Measurements from ENCODE around the gene PNPLA6.

PNPLA6 gene

GRCh38 chr19:7544626-7545025 is 9.1 kb downstream of the PNPLA6 start:
- Histone ChIP-seq H3K4me1 (ENCODE audit: control insufficient read depth in 2 of 2, insufficient read depth in 1 of 2, low read depth in 1 of 2, low read length in 2 of 2) (no peaks in the 10 kb centered on the region), H2BK5ac (ENCODE audit: low read length) (no peak overlapping the region), H3K18ac (ENCODE audit: low read length) (no peak overlapping the region), H3K9me3 (replicated peaks in 1 of 2; ENCODE audit: control insufficient read depth in 2 of 2, insufficient read depth in 1 of 2, low read depth in 1 of 2, low read length in 2 of 2) (no peaks in the 10 kb centered on the region), H3K9ac (ENCODE audit: low read depth, low read length, poor library complexity) (no peak overlapping the region), H2AK5ac (ENCODE audit: low read depth, low read length) (no peak overlapping the region), H2BK12ac (ENCODE audit: low read length) (no peak overlapping the region), H4K91ac (ENCODE audit: low read depth, low read length, poor library complexity) (no peak overlapping the region), H2BK120ac (ENCODE audit: low read depth, low read length) (no peak overlapping the region), H4K8ac (ENCODE audit: low read depth, low read length) (no peak overlapping the region), H3K27me3 (ENCODE audit: control insufficient read depth in 3 of 3, insufficient read depth in 3 of 3, low read depth in 1 of 3, low read length in 3 of 3) (no peaks in the 10 kb centered on the region), H3K4me2 (ENCODE audit: insufficient read depth, low read length, poor library complexity, severe bottlenecking) (no peak overlapping the region), H3K4ac (ENCODE audit: low read length) (no peak overlapping the region), H3K14ac (ENCODE audit: low read length) (no peak overlapping the region), H3K23ac (ENCODE audit: low read depth, low read length, poor library complexity) (no peak overlapping the region), H3K27ac (replicated peaks; ENCODE audit: low read length) (no peak overlapping the region), H3K4me3 (ENCODE audit: low read length in 2 of 2) (no peak overlapping the region), H2AFZ (ENCODE audit: low read length) (no peak overlapping the region), H2BK15ac (ENCODE audit: low read length) (no peak overlapping the region), H3K79me1 (ENCODE audit: low read depth, low read length) (peaks cover 2% of the 10 kb centered on the region), H3K36me3 (replicated peaks in 1 of 2; ENCODE audit: control insufficient read depth in 2 of 2, insufficient read depth in 2 of 2, low read length in 2 of 2) (peaks cover 20 to 26% of the 10 kb centered on the region in 2 donors)
- no peak for DNase-seq (ENCODE audit: low spot score)
- no CpG with 5 or more reads among the region's 3 CpGs for WGBS, 2 donors (ENCODE audit: extremely low coverage in 2 of 2, insufficient read length in 2 of 2, insufficient replicate concordance in 1 of 2)

- Histone ChIP-seq H2BK5ac (ENCODE audit: low read length) (no peak overlapping the region), H3K14ac (ENCODE audit: low read length) (no peak overlapping the region), H3K27me3 (ENCODE audit: control insufficient read depth in 3 of 3, insufficient read depth in 3 of 3, low read depth in 1 of 3, low read length in 3 of 3) (no peaks in the 10 kb centered on the region), H3K36me3 (replicated peaks in 1 of 2; ENCODE audit: control insufficient read depth in 2 of 2, insufficient read depth in 2 of 2, low read length in 2 of 2) (peaks cover 21 to 22% of the 10 kb centered on the region in 2 donors), H3K4me3 (ENCODE audit: low read length in 2 of 2) (no peak overlapping the region), H3K9ac (ENCODE audit: low read depth, low read length, poor library complexity) (peak overlapping the region; percentile 60), H3K4ac (ENCODE audit: low read length) (no peak overlapping the region), H3K4me1 (ENCODE audit: control insufficient read depth in 2 of 2, insufficient read depth in 1 of 2, low read depth in 1 of 2, low read length in 2 of 2) (peaks cover 0 to under 1% of the 10 kb centered on the region in 2 donors), H3K9me3 (replicated peaks in 1 of 2; ENCODE audit: control insufficient read depth in 2 of 2, insufficient read depth in 1 of 2, low read depth in 1 of 2, low read length in 2 of 2) (peaks cover 0 to 1% of the 10 kb centered on the region in 2 donors), H4K91ac (ENCODE audit: low read depth, low read length, poor library complexity) (no peak overlapping the region), H2BK12ac (ENCODE audit: low read length) (no peak overlapping the region), H3K23ac (ENCODE audit: low read depth, low read length, poor library complexity) (no peak overlapping the region), H2AK5ac (ENCODE audit: low read depth, low read length) (no peak overlapping the region), H3K27ac (replicated peaks; ENCODE audit: low read length) (no peak overlapping the region), H3K18ac (ENCODE audit: low read length) (no peak overlapping the region), H2AFZ (ENCODE audit: low read length) (no peak overlapping the region), H2BK120ac (ENCODE audit: low read depth, low read length) (no peak overlapping the region), H2BK15ac (ENCODE audit: low read length) (no peak overlapping the region), H3K79me1 (ENCODE audit: low read depth, low read length) (peaks cover 2% of the 10 kb centered on the region), H3K4me2 (ENCODE audit: insufficient read depth, low read length, poor library complexity, severe bottlenecking) (no peak overlapping the region), H4K8ac (ENCODE audit: low read depth, low read length) (no peak overlapping the region)
- WGBS, 2 donors (ENCODE audit: extremely low coverage in 2 of 2, insufficient read length in 2 of 2, insufficient replicate concordance in 1 of 2): no CpG with 5 or more reads among the region's 8 CpGs
- DNase-seq (ENCODE audit: low spot score): no peak
Observed at GRCh38 chr19:7545300-7545699, 9.8 kb downstream of the PNPLA6 start.

GRCh38 chr19:7545904-7546303 is 10.4 kb downstream of the PNPLA6 start:
- no peak overlapping the region for H3K27ac ChIP-seq (replicated peaks; ENCODE audit: low read length)
- no peak overlapping the region for H2BK15ac ChIP-seq (ENCODE audit: low read length)
- no peak overlapping the region for H3K4me3 ChIP-seq (ENCODE audit: low read length in 2 of 2)
- H3K23ac ChIP-seq (ENCODE audit: low read depth, low read length, poor library complexity): no peak overlapping the region
- no peak overlapping the region for H4K8ac ChIP-seq (ENCODE audit: low read depth, low read length)
- no peak overlapping the region for H3K4me2 ChIP-seq (ENCODE audit: insufficient read depth, low read length, poor library complexity, severe bottlenecking)
- peaks cover 2% of the 10 kb centered on the region for H3K79me1 ChIP-seq (ENCODE audit: low read depth, low read length)
- H2BK120ac ChIP-seq (ENCODE audit: low read depth, low read length): no peak overlapping the region
- DNase-seq (ENCODE audit: low spot score): no peak
- H2AFZ ChIP-seq (ENCODE audit: low read length): no peak overlapping the region
- H3K4ac ChIP-seq (ENCODE audit: low read length): no peak overlapping the region
- peaks cover 0 to 5% of the 10 kb centered on the region in 2 donors for H3K4me1 ChIP-seq (ENCODE audit: control insufficient read depth in 2 of 2, insufficient read depth in 1 of 2, low read depth in 1 of 2, low read length in 2 of 2)
- no peak overlapping the region for H3K14ac ChIP-seq (ENCODE audit: low read length)
- no peak overlapping the region for H3K18ac ChIP-seq (ENCODE audit: low read length)
- no peak overlapping the region for H4K91ac ChIP-seq (ENCODE audit: low read depth, low read length, poor library complexity)
- no peak overlapping the region for H2AK5ac ChIP-seq (ENCODE audit: low read depth, low read length)
- H2BK5ac ChIP-seq (ENCODE audit: low read length): no peak overlapping the region
- H3K36me3 ChIP-seq (replicated peaks in 1 of 2; ENCODE audit: control insufficient read depth in 2 of 2, insufficient read depth in 2 of 2, low read length in 2 of 2): peaks cover 21% of the 10 kb centered on the region in 2 donors
- no peaks in the 10 kb centered on the region for H3K27me3 ChIP-seq (ENCODE audit: control insufficient read depth in 3 of 3, insufficient read depth in 3 of 3, low read depth in 1 of 3, low read length in 3 of 3)
- no peak overlapping the region for H3K9ac ChIP-seq (ENCODE audit: low read depth, low read length, poor library complexity)
- no peak overlapping the region for H2BK12ac ChIP-seq (ENCODE audit: low read length)
- no CpG with 5 or more reads among the region's 1 CpG for WGBS, 2 donors (ENCODE audit: extremely low coverage in 2 of 2, insufficient read length in 2 of 2, insufficient replicate concordance in 1 of 2)
- peaks cover 0 to 1% of the 10 kb centered on the region in 2 donors for H3K9me3 ChIP-seq (replicated peaks in 1 of 2; ENCODE audit: control insufficient read depth in 2 of 2, insufficient read depth in 1 of 2, low read depth in 1 of 2, low read length in 2 of 2)

GRCh38 chr19:7547159-7547558 is 11.6 kb downstream of the PNPLA6 start:
- Histone ChIP-seq H3K79me1 (ENCODE audit: low read depth, low read length) (peaks cover 2% of the 10 kb centered on the region), H4K91ac (ENCODE audit: low read depth, low read length, poor library complexity) (no peak overlapping the region)
- no CpG with 5 or more reads among the region's 3 CpGs for WGBS, 2 donors (ENCODE audit: extremely low coverage in 2 of 2, insufficient read length in 2 of 2, insufficient replicate concordance in 1 of 2)

More at GRCh38 chr19:7547159-7547558, 11.6 kb downstream of the PNPLA6 start:
- peaks cover 14 to 15% of the 10 kb centered on the region in 2 donors for H3K36me3 ChIP-seq (replicated peaks in 1 of 2; ENCODE audit: control insufficient read depth in 2 of 2, insufficient read depth in 2 of 2, low read length in 2 of 2)
- no peak overlapping the region for H3K18ac ChIP-seq (ENCODE audit: low read length)
- H3K4me1 ChIP-seq (ENCODE audit: control insufficient read depth in 2 of 2, insufficient read depth in 1 of 2, low read depth in 1 of 2, low read length in 2 of 2): peaks cover 0 to 5% of the 10 kb centered on the region in 2 donors
- no peak overlapping the region for H2BK120ac ChIP-seq (ENCODE audit: low read depth, low read length)
- no peak overlapping the region for H3K27ac ChIP-seq (replicated peaks; ENCODE audit: low read length)
- no peak for DNase-seq (ENCODE audit: low spot score)
- no peak overlapping the region for H2BK15ac ChIP-seq (ENCODE audit: low read length)
- H4K8ac ChIP-seq (ENCODE audit: low read depth, low read length): no peak overlapping the region
- no peak overlapping the region for H3K23ac ChIP-seq (ENCODE audit: low read depth, low read length, poor library complexity)
- H2AK5ac ChIP-seq (ENCODE audit: low read depth, low read length): no peak overlapping the region
- H3K4me3 ChIP-seq (ENCODE audit: low read length in 2 of 2): no peak overlapping the region
- no peak overlapping the region for H2AFZ ChIP-seq (ENCODE audit: low read length)
- H3K27me3 ChIP-seq (ENCODE audit: control insufficient read depth in 3 of 3, insufficient read depth in 3 of 3, low read depth in 1 of 3, low read length in 3 of 3): no peaks in the 10 kb centered on the region
- peaks cover 0 to 1% of the 10 kb centered on the region in 2 donors for H3K9me3 ChIP-seq (replicated peaks in 1 of 2; ENCODE audit: control insufficient read depth in 2 of 2, insufficient read depth in 1 of 2, low read depth in 1 of 2, low read length in 2 of 2)
- H2BK12ac ChIP-seq (ENCODE audit: low read length): no peak overlapping the region
- no peak overlapping the region for H3K9ac ChIP-seq (ENCODE audit: low read depth, low read length, poor library complexity)
- H3K4me2 ChIP-seq (ENCODE audit: insufficient read depth, low read length, poor library complexity, severe bottlenecking): no peak overlapping the region
- H2BK5ac ChIP-seq (ENCODE audit: low read length): no peak overlapping the region
- H3K14ac ChIP-seq (ENCODE audit: low read length): no peak overlapping the region
- H3K4ac ChIP-seq (ENCODE audit: low read length): no peak overlapping the region
